PC-9 (cell line): Measurements from ENCODE around the gene DPY19L3. TPM values are rescaled to one million over a fixed set of nuclear protein-coding genes. Genes with fewer than 3 reads are reported as not detected.
A peak's percentile ranks its signal among the peaks of the same experiment; 100 is the strongest.

Experiments
- BruUV-seq: library from RNA; stranded (reverse); fragments of 400-500 nt; replicated peaks from 2 replicates; lab custom pipeline; 2021; lab: Mats Ljungman, UMichigan
- CTCF ChIA-PET: fragments of 300-600 bp; sonication (Branson Sonifier 250); formaldehyde crosslinking; loops from one replicate; lab custom pipeline; 2022; ENCODE audit warnings: antibody characterized with exemption; lab: Charles Lee
- POLR2A ChIA-PET: fragments of 300-600 bp; sonication (Branson Sonifier 250); formaldehyde crosslinking; loops from one replicate; lab custom pipeline; 2022; ENCODE audit warnings: antibody characterized with exemption; ENCODE audit not compliant: unreplicated experiment; lab: Charles Lee
- DNase-seq, 2 experiments: peaks; one replicate each; pipeline versions ENCODE4 v3.0.0 to v3.0.0-alpha.2; 2015 to 2022; ENCODE audit warnings: mixed read lengths in 1 of 2
- H2AFZ ChIP-seq: fragments of 200-600 bp; sonication (generic); 2 replicates; pipeline ENCODE4 v1.8.1; 2017; ENCODE audit warnings: antibody characterized with exemption
- H3F3A ChIP-seq: fragments of 200-600 bp; sonication (generic); 2 replicates; pipeline ENCODE4 v1.8.1; 2017; ENCODE audit warnings: antibody characterized with exemption, mild to moderate bottlenecking, low read depth; ENCODE audit not compliant: insufficient read depth
- H3K27ac ChIP-seq: fragments of 200-600 bp; sonication (generic); 2 replicates; pipeline ENCODE4 v1.6.1; 2016; ENCODE audit warnings: mixed run types
- H3K27me3 ChIP-seq: fragments of 200-600 bp; sonication (generic); 2 replicates; pipeline ENCODE4 v1.6.1; 2016; ENCODE audit warnings: low read depth, mixed run types; ENCODE audit not compliant: insufficient read depth
- H3K36me3 ChIP-seq: fragments of 200-600 bp; sonication (generic); 2 replicates; pipeline ENCODE4 v1.6.1; 2016; ENCODE audit warnings: low read depth, mixed run types
- H3K4me1 ChIP-seq: fragments of 200-600 bp; sonication (generic); replicated peaks from 2 replicates; pipeline ENCODE4 v1.6.1; 2016; ENCODE audit warnings: mixed run types; ENCODE audit not compliant: insufficient read depth
- H3K4me2 ChIP-seq: fragments of 200-600 bp; sonication (generic); 2 replicates; pipeline ENCODE4 v1.6.1; 2017; ENCODE audit warnings: mixed run types
- H3K4me3 ChIP-seq: fragments of 200-600 bp; sonication (generic); 2 replicates; pipeline ENCODE4 v1.6.1; 2016; ENCODE audit warnings: mixed run types
- H3K79me2 ChIP-seq: fragments of 200-600 bp; sonication (generic); 2 replicates; pipeline ENCODE4 v1.6.1; 2017; ENCODE audit warnings: low read depth, mixed run types
- H3K9me2 ChIP-seq: fragments of 200-600 bp; sonication (generic); 2 replicates; pipeline ENCODE4 v1.8.1; 2017; ENCODE audit warnings: mild to moderate bottlenecking; ENCODE audit not compliant: insufficient read depth
- H3K9me3 ChIP-seq: fragments of 200-600 bp; sonication (generic); 2 replicates; pipeline ENCODE4 v1.8.1; 2016; ENCODE audit warnings: low read depth; ENCODE audit not compliant: insufficient read depth
- H4K20me1 ChIP-seq: fragments of 200-600 bp; sonication (generic); 2 replicates; pipeline ENCODE4 v1.8.1; 2017; ENCODE audit not compliant: insufficient read depth
- CTCF ChIP-seq: fragments of 200-600 bp; sonication (generic); conservative IDR thresholded peaks from 2 replicates; pipeline ENCODE4 v1.6.1; 2017; ENCODE audit warnings: mixed run types, antibody characterized with exemption, mild to moderate bottlenecking, moderate library complexity
- EZH2 ChIP-seq: fragments of 200-600 bp; sonication (generic); IDR thresholded peaks from 2 replicates; pipeline ENCODE4 v1.8.0; 2017; ENCODE audit warnings: antibody characterized with exemption, low read depth
- intact Hi-C: fragments of 100-400 bp; cut with micrococcal nuclease; formaldehyde crosslinking; loops from one replicate; pipeline ENCODE4 v1.10.0; 2022; ENCODE audit not compliant: unreplicated experiment
- total RNA-seq: library from RNA; stranded (reverse); gene quantifications from 2 replicates; pipeline ENCODE4 v1.2.3, GENCODE V29; 2021

The DPY19L3 gene
- total RNA-seq, 1 experiment from 2014 or later, result 22.3 TPM

GRCh38 chr19:32459204-32459865 is 53.8 kb downstream of the DPY19L3 start:
- Histone ChIP-seq H3K79me2 (no peaks in the 10 kb centered on the region), H3K4me3 (no peak overlapping the region), H3K36me3 (no peaks in the 10 kb centered on the region), H4K20me1 (no peaks in the 10 kb centered on the region), H2AFZ (no peak overlapping the region), H3K9me2 (no peaks in the 10 kb centered on the region), H3K27ac (no peak overlapping the region), H3K9me3 (no peaks in the 10 kb centered on the region), H3K4me2 (no peak overlapping the region), H3K27me3 (no peaks in the 10 kb centered on the region), H3K4me1 (no peaks in the 10 kb centered on the region), H3F3A (no peaks in the 10 kb centered on the region)
- ChIA-PET CTCF (no interaction called here), POLR2A (no interaction called here)
- intact Hi-C loops, result no loop called here
- BruUV-seq, result no TSS peak
- no peak for DNase-seq
- TF ChIP-seq EZH2 (no peak), CTCF (no peak)

- no peak for TF ChIP-seq CTCF
- no peak for TF ChIP-seq EZH2
- H3K9me2 ChIP-seq, result no peaks in the 10 kb centered on the region
- no peaks in the 10 kb centered on the region for H3K9me3 ChIP-seq
- H3K36me3 ChIP-seq, result no peaks in the 10 kb centered on the region
- DNase-seq, result no peak
- H3K4me3 ChIP-seq, result no peak overlapping the region
- H3F3A ChIP-seq, result no peaks in the 10 kb centered on the region
- no TSS peak for BruUV-seq
- no peaks in the 10 kb centered on the region for H3K79me2 ChIP-seq
- POLR2A ChIA-PET, result interaction anchor here (0.7 kb wide), 1 partner anchor 97 kb away, joined by 7 read pairs; no protein-coding TSS in a partner anchor
- H3K4me2 ChIP-seq, result no peak overlapping the region
- H2AFZ ChIP-seq, result no peak overlapping the region
- no peaks in the 10 kb centered on the region for H4K20me1 ChIP-seq
- H3K4me1 ChIP-seq, result no peaks in the 10 kb centered on the region
- CTCF ChIA-PET, result no interaction called here
- intact Hi-C loops, result no loop called here
- no peak overlapping the region for H3K27ac ChIP-seq
- no peaks in the 10 kb centered on the region for H3K27me3 ChIP-seq
These were observed 54.9 kb downstream of the DPY19L3 start for GRCh38 chr19:32460476-32460875.

- Histone ChIP-seq H3K4me2 (no peak overlapping the region), H3K4me1 (no peaks in the 10 kb centered on the region), H3K79me2 (no peaks in the 10 kb centered on the region), H3K4me3 (no peak overlapping the region), H3F3A (no peaks in the 10 kb centered on the region), H3K36me3 (0 out of 2 replicates have a peak, but pooled peaks cover 4% of the 10 kb centered on the region), H3K27ac (no peak overlapping the region), H3K9me3 (no peaks in the 10 kb centered on the region), H3K27me3 (no peaks in the 10 kb centered on the region), H2AFZ (no peak overlapping the region), H3K9me2 (no peaks in the 10 kb centered on the region), H4K20me1 (no peaks in the 10 kb centered on the region)
- intact Hi-C loops, result loop anchor here (1.0 kb wide), 1 partner anchor 106 kb away; no protein-coding TSS in a partner anchor
- POLR2A ChIA-PET, result no interaction called here
- DNase-seq, result no peak
- BruUV-seq, result no TSS peak
- CTCF ChIA-PET, result interaction anchor here (0.6 kb wide), 1 partner anchor 127 kb away, joined by 3 read pairs; no protein-coding TSS in a partner anchor
- TF ChIP-seq EZH2 (no peak), CTCF (peak; percentile 67)
These were observed 58.7 kb downstream of the DPY19L3 start for GRCh38 chr19:32464279-32464678.
